ENCODE measurements around the gene STMND1. TPM values are rescaled to one million over a fixed set of nuclear protein-coding genes. Genes with fewer than 3 reads are reported as not detected.

The STMND1 gene
- total RNA-seq, 1 donor from 2014 or later: not detected

DNA sequence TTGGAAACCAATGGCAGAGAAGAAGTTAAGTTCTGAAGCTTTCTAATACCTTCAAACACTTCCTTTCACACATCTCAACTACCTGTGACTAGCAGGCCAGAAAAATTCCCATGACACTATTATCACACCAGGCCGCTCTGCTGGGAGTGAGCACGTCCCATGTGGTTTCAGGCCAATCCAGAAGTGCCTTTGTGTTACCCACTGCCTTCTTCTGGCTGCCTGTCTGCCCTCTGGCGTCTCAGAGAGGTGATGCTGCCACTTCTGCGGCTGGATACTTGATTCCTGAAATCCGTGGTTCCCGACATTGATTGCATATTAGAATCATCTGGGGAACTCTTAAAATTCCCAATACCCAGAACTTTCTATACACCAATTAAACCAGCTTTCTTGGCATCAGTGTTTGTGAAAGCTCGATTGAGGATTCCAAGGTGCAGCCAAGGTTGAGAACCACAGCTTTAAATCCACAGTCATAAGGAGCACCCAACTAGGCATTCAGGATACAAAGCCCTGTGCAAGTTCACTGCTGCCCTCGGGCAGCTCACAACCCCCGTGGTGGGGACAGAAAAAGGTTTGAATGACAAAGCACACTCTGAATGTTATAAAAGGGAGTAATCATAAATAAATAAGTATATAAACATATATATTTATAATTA, 65.6 kb downstream of the STMND1 start:
- DNase-seq: peak; percentile 67
- no peak overlapping the region for H3K27ac Mint-ChIP-seq (ENCODE audit: unreplicated experiment)
- peaks cover 4% of the 10 kb centered on the region for H3K36me3 Mint-ChIP-seq (ENCODE audit: unreplicated experiment)
- H3K9me3 Mint-ChIP-seq (ENCODE audit: unreplicated experiment): no peaks in the 10 kb centered on the region
- TF ChIP-seq, protein P1, sequence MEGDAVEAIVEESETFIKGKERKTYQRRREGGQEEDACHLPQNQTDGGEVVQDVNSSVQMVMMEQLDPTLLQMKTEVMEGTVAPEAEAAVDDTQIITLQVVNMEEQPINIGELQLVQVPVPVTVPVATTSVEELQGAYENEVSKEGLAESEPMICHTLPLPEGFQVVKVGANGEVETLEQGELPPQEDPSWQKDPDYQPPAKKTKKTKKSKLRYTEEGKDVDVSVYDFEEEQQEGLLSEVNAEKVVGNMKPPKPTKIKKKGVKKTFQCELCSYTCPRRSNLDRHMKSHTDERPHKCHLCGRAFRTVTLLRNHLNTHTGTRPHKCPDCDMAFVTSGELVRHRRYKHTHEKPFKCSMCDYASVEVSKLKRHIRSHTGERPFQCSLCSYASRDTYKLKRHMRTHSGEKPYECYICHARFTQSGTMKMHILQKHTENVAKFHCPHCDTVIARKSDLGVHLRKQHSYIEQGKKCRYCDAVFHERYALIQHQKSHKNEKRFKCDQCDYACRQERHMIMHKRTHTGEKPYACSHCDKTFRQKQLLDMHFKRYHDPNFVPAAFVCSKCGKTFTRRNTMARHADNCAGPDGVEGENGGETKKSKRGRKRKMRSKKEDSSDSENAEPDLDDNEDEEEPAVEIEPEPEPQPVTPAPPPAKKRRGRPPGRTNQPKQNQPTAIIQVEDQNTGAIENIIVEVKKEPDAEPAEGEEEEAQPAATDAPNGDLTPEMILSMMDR (IDR thresholded peaks at IDR 0.05; ENCODE audit: partially characterized antibody, unreplicated experiment): peak; percentile 39
- H3K4me1 Mint-ChIP-seq (ENCODE audit: low read depth, unreplicated experiment): no peaks in the 10 kb centered on the region
- no peak overlapping the region for H3K4me3 Mint-ChIP-seq (ENCODE audit: unreplicated experiment)
- H3K27me3 Mint-ChIP-seq (ENCODE audit: unreplicated experiment): no peaks in the 10 kb centered on the region

DNA sequence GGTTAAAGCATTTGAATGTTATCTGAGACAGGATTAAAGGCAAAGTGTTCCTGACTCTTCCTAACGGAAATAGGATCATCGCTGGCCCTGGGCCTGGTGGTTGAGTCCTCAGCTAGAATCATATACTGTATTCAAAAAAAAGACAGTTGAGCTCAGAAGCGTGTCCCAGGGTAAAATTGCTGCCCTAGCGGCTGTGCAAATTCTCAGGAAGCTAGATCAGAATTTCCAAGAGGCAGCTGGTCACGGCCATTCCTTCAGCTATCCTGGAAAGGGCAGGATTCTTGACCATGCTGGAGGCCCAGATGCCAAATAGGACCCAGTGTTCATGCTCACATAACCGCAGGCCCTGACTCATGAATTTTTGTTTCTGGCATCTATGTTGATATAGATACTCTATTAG, 67.4 kb downstream of the STMND1 start:
- Mint-ChIP-seq H3K9me3 (ENCODE audit: unreplicated experiment) (no peaks in the 10 kb centered on the region), H3K4me3 (ENCODE audit: unreplicated experiment) (no peak overlapping the region), H3K27me3 (ENCODE audit: unreplicated experiment) (no peaks in the 10 kb centered on the region), H3K4me1 (ENCODE audit: low read depth, unreplicated experiment) (no peaks in the 10 kb centered on the region), H3K36me3 (ENCODE audit: unreplicated experiment) (no peaks in the 10 kb centered on the region), H3K27ac (ENCODE audit: unreplicated experiment) (no peak overlapping the region)
- TF ChIP-seq, protein P1 (IDR thresholded peaks at IDR 0.05; ENCODE audit: partially characterized antibody, unreplicated experiment): no peak
- DNase-seq: no peak

DNA sequence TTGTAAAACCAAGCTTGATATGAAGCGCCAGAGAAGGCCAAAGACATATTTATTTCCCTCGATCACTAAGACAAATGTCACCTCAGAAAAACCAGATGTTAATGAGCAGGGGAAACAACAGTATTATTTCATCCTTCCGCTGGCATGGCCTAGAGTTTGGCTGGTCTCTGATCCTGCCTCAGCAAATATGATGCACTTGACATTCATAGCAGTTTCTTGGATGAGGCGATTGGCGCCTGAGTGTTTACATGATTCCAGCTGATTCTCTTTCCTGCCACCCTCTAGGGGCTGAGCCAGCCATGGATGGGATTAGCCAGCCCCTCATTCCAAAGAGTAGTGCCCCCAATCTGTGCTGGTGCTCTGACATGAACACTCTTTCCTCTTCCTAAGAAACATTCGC, 67.9 kb downstream of the STMND1 start:
- Mint-ChIP-seq H3K36me3 (ENCODE audit: unreplicated experiment) (no peaks in the 10 kb centered on the region), H3K9me3 (ENCODE audit: unreplicated experiment) (no peaks in the 10 kb centered on the region), H3K27me3 (ENCODE audit: unreplicated experiment) (no peaks in the 10 kb centered on the region), H3K27ac (ENCODE audit: unreplicated experiment) (no peak overlapping the region), H3K4me1 (ENCODE audit: low read depth, unreplicated experiment) (no peaks in the 10 kb centered on the region), H3K4me3 (ENCODE audit: unreplicated experiment) (no peak overlapping the region)
- TF ChIP-seq, protein P1 (IDR thresholded peaks at IDR 0.05; ENCODE audit: partially characterized antibody, unreplicated experiment): no peak
- no peak for DNase-seq

DNA sequence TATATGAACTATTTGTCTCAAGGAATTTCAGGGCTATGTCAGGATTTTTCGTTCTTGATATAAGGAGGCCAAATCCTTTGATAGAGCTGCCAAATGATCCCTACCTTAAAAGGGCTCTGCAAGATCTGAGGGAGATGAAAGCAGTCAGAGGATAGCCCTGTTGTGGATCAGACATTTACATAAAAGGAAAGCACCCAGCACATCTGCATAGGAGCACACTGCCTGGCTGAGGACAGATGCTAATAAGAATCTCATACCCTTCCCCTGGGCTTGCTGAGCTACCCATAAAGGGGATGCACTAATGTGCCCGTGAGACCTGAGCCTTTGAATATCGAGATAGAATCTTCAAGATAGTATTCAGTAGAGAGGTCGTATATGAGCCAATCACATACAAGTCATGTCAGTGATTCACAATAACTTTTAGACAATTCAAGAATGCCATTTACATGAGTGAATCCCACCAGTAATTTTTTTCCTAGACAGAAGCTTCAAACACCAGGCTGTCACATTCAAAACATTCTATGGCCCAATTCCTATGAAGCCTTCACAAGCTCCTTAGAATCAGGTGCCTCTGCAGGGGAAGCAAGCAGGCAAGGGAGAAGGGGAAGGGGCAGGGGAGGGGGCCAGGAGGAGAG, 71.1 kb downstream of the STMND1 start:
- Mint-ChIP-seq H3K27ac (ENCODE audit: unreplicated experiment) (no peak overlapping the region), H3K27me3 (ENCODE audit: unreplicated experiment) (peaks cover 1% of the 10 kb centered on the region), H3K36me3 (ENCODE audit: unreplicated experiment) (no peaks in the 10 kb centered on the region), H3K9me3 (ENCODE audit: unreplicated experiment) (no peaks in the 10 kb centered on the region), H3K4me1 (ENCODE audit: low read depth, unreplicated experiment) (no peaks in the 10 kb centered on the region), H3K4me3 (ENCODE audit: unreplicated experiment) (no peak overlapping the region)
- DNase-seq: no peak
- TF ChIP-seq, protein P1 (IDR thresholded peaks at IDR 0.05; ENCODE audit: partially characterized antibody, unreplicated experiment): no peak

DNA sequence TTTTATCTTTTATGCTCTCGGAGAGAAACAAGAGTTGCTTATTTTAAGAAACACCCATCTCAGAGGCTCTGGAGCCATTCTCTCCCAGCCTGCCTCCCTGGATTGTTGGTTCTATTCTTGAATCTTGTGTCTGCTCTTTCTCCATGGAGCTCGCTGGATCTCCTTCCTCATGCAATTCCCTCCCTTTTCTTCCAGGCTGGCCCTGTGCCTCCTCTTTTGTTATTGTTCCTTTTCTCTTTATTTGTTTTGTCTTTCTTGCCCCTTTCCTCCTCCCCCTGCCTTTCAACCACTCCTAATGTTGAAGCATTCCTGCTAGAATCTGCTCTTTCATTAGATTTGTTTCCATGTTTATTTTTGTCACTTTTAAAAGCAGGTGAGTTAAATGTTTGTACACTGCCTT, 76.5 kb downstream of the STMND1 start:
- H3K9me3 Mint-ChIP-seq (ENCODE audit: unreplicated experiment): peaks cover 1% of the 10 kb centered on the region
- no peak overlapping the region for H3K27ac Mint-ChIP-seq (ENCODE audit: unreplicated experiment)
- H3K4me3 Mint-ChIP-seq (ENCODE audit: unreplicated experiment): no peak overlapping the region
- TF ChIP-seq, protein P1 (IDR thresholded peaks at IDR 0.05; ENCODE audit: partially characterized antibody, unreplicated experiment): no peak
- H3K4me1 Mint-ChIP-seq (ENCODE audit: low read depth, unreplicated experiment): no peaks in the 10 kb centered on the region
- DNase-seq: no peak
- H3K36me3 Mint-ChIP-seq (ENCODE audit: unreplicated experiment): no peaks in the 10 kb centered on the region
- H3K27me3 Mint-ChIP-seq (ENCODE audit: unreplicated experiment): peaks cover 1% of the 10 kb centered on the region
